Endothelial cell of umbilical vein (primary cell): ENCODE measurements around the gene TCP11L2.

Source experiments
- JUN ChIP-seq: IDR thresholded peaks from 2 replicates; pipeline ENCODE4 v1.6.1; 2011; ENCODE audit warnings: borderline replicate concordance, low read depth; ENCODE audit not compliant: insufficient read length, insufficient read depth
- MYC ChIP-seq: IDR thresholded peaks from one replicate; pipeline ENCODE4 v1.6.1; 2011; ENCODE audit warnings: mild to moderate bottlenecking, low read depth, low read length
- POLR2A ChIP-seq: IDR thresholded peaks from 2 replicates; pipeline ENCODE4 v1.6.1; 2012; ENCODE audit warnings: low read depth, mild to moderate bottlenecking, control low read depth, low read length
- POLR2AphosphoS5 ChIP-seq: IDR thresholded peaks from 2 replicates; pipeline ENCODE4 v1.6.1; 2012; ENCODE audit warnings: low read depth, mild to moderate bottlenecking, control low read depth, low read length, moderate library complexity; ENCODE audit not compliant: insufficient read depth
- TF ChIP-seq, protein P1 (sequence below), 2 donors: IDR thresholded peaks; 1 replicate in 1 of 2; 2 replicates in 1 of 2; pipeline ENCODE4 v1.5.1; 2011; ENCODE audit warnings: low read length in 2 of 2, mild to moderate bottlenecking in 2 of 2, moderate library complexity in 2 of 2, control low read depth in 1 of 2, inconsistent platforms in 1 of 2, low read depth in 1 of 2; ENCODE audit not compliant: insufficient read depth in 1 of 2; ENCODE audit errors: extremely low read depth in 1 of 2
- TF ChIP-seq, protein P2 (sequence below): IDR thresholded peaks from 2 replicates; pipeline ENCODE4 v1.6.1; 2011; ENCODE audit not compliant: insufficient read depth, insufficient read length

DNA sequence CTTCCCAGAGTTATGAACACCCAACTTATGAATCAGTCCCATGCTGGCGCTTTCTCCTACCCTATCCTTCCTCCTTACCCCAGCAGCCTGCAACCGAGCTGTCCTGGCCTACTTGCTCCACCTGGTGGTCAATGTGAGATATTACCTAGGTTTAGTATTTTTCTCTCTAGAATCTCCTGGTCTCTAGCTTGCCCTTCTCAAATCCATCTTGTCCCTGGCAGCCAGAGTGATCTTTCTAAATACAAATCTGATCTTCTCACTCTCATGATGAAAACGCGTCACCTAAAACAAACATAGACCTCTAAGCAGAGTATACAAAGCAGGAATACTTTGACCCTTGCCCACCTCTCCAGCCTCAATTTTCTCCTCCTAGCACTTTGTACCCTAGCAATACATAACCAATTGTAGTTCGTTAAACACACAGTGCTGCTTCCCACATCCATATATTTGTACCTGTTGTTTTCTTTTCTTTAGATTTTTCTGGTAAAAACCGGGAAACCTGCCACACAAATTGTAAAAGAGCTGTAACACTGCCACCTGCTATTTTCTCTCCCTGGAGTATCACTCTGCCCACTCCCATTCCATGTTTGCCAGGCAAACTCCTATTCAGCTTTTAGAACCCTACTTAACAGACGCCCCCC, 20.0 kb upstream of the TCP11L2 start:
- TF ChIP-seq, protein P1, sequence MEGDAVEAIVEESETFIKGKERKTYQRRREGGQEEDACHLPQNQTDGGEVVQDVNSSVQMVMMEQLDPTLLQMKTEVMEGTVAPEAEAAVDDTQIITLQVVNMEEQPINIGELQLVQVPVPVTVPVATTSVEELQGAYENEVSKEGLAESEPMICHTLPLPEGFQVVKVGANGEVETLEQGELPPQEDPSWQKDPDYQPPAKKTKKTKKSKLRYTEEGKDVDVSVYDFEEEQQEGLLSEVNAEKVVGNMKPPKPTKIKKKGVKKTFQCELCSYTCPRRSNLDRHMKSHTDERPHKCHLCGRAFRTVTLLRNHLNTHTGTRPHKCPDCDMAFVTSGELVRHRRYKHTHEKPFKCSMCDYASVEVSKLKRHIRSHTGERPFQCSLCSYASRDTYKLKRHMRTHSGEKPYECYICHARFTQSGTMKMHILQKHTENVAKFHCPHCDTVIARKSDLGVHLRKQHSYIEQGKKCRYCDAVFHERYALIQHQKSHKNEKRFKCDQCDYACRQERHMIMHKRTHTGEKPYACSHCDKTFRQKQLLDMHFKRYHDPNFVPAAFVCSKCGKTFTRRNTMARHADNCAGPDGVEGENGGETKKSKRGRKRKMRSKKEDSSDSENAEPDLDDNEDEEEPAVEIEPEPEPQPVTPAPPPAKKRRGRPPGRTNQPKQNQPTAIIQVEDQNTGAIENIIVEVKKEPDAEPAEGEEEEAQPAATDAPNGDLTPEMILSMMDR (IDR thresholded peaks at IDR 0.05; ENCODE audit: extremely low read depth in 1 of 2, insufficient read depth in 1 of 2, low read depth in 1 of 2, low read length in 2 of 2), result peak; percentile 65 to 70
- TF ChIP-seq JUN (no peak), POLR2A (no peak), POLR2AphosphoS5 (no peak), MYC (no peak)
- TF ChIP-seq, protein P2, sequence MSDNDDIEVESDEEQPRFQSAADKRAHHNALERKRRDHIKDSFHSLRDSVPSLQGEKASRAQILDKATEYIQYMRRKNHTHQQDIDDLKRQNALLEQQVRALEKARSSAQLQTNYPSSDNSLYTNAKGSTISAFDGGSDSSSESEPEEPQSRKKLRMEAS, result no peak
